Measurements from ENCODE around the gene ELAVL2.

Gene ELAVL2

GRCh38 chr9:23821375-23822181 lies 4.5 kb downstream of the ELAVL2 start:
- DNase-seq (ENCODE audit: low spot score) = peak; percentile 85

GRCh38 chr9:23820451-23821374 lies 5.3 kb downstream of the ELAVL2 start:
- peak; percentile 69 for DNase-seq (ENCODE audit: low spot score)

- DNase-seq (ENCODE audit: low spot score) = no peak
These were observed 6.6 kb downstream of the ELAVL2 start for GRCh38 chr9:23819403-23819802.

- DNase-seq (ENCODE audit: low spot score) = no peak
These were observed 11.8 kb downstream of the ELAVL2 start for GRCh38 chr9:23814243-23814642.

- DNase-seq (ENCODE audit: low spot score) = no peak
These were observed 13.4 kb downstream of the ELAVL2 start for GRCh38 chr9:23812673-23813072.

GRCh38 chr9:23811633-23812032 lies 14.4 kb downstream of the ELAVL2 start:
- DNase-seq (ENCODE audit: low spot score) = no peak

GRCh38 chr9:23803216-23803615 lies 22.8 kb downstream of the ELAVL2 start:
- DNase-seq (ENCODE audit: low spot score) = no peak

- no peak for DNase-seq (ENCODE audit: low spot score)
These were observed 24.5 kb downstream of the ELAVL2 start for GRCh38 chr9:23801523-23801922.

GRCh38 chr9:23799521-23799920 lies 26.5 kb downstream of the ELAVL2 start:
- DNase-seq (ENCODE audit: low spot score) = no peak

- no peak for DNase-seq (ENCODE audit: low spot score)
These were observed 27.7 kb downstream of the ELAVL2 start for GRCh38 chr9:23798325-23798724.

GRCh38 chr9:23796209-23796608 lies 29.8 kb downstream of the ELAVL2 start:
- no peak for DNase-seq (ENCODE audit: low spot score)

GRCh38 chr9:23790351-23791260 lies 35.4 kb downstream of the ELAVL2 start:
- no peak for DNase-seq (ENCODE audit: low spot score)

GRCh38 chr9:23789529-23790254 lies 36.3 kb downstream of the ELAVL2 start:
- DNase-seq (ENCODE audit: low spot score) = no peak

GRCh38 chr9:23784962-23785361 lies 41.1 kb downstream of the ELAVL2 start:
- no peak for DNase-seq (ENCODE audit: low spot score)

GRCh38 chr9:23783509-23783908 lies 42.5 kb downstream of the ELAVL2 start:
- no peak for DNase-seq (ENCODE audit: low spot score)

GRCh38 chr9:23779220-23779619 lies 46.8 kb downstream of the ELAVL2 start:
- peak; percentile 47 for DNase-seq (ENCODE audit: low spot score)

- DNase-seq (ENCODE audit: low spot score) = no peak
These were observed 48.7 kb downstream of the ELAVL2 start for GRCh38 chr9:23777328-23777727.

- no peak for DNase-seq (ENCODE audit: low spot score)
These were observed 50.5 kb downstream of the ELAVL2 start for GRCh38 chr9:23775549-23775948.

- DNase-seq (ENCODE audit: low spot score) = no peak
These were observed 51.8 kb downstream of the ELAVL2 start for GRCh38 chr9:23774266-23774665.

- no peak for DNase-seq (ENCODE audit: low spot score)
These were observed 53.7 kb downstream of the ELAVL2 start for GRCh38 chr9:23772385-23772783.

- no peak for DNase-seq (ENCODE audit: low spot score)
These were observed 54.2 kb downstream of the ELAVL2 start for GRCh38 chr9:23771746-23772384.
